HG03095 (cell line): ENCODE measurements around the gene OR56A3.
"Not testable (repeated sequence)": the region's sequence is repeated elsewhere in the genome, so short reads cannot be mapped to it uniquely, and the experiment has no call there.

ENCODE experiments used
- ATAC-seq: cut with Tn5 transposase; IDR thresholded peaks from one replicate; pipeline ENCODE4 v1.9.1; 2021; ENCODE audit warnings: moderate library complexity; ENCODE audit not compliant: unreplicated experiment

The OR56A3 gene

GRCh38 chr11:5941951-5942350 lies at the start of gene OR56A3:
OR56A3 (plus strand) TSS chr11:5942251; CDS start chr11:5947347, 5,096 bp downstream.
- ATAC-seq, result no peak

- no peak for ATAC-seq
These were observed 49.1 kb upstream of the OR56A3 start, which contains the start of gene OR52E5 for GRCh38 chr11:5892908-5893307. OR52E5 (plus strand) TSS chr11:5893208; CDS start chr11:5900777, 7,569 bp downstream.

- no peak for ATAC-seq
These were observed 42.5 kb upstream of the OR56A3 start for GRCh38 chr11:5899534-5899933.

- ATAC-seq, result no peak
These were observed 31.5 kb upstream of the OR56A3 start for GRCh38 chr11:5910540-5910939.

- peak; percentile 77 for ATAC-seq
These were observed 19.2 kb upstream of the OR56A3 start for GRCh38 chr11:5922749-5923426.

GRCh38 chr11:5923427-5923776 lies 18.6 kb upstream of the OR56A3 start:
- ATAC-seq, result peak; percentile 41

GRCh38 chr11:5923794-5924193 lies 18.3 kb upstream of the OR56A3 start:
- ATAC-seq, result peak; percentile 28

GRCh38 chr11:5928271-5928670 lies 13.8 kb upstream of the OR56A3 start:
- ATAC-seq, result no peak

GRCh38 chr11:5928811-5929210 lies 13.2 kb upstream of the OR56A3 start:
- no peak for ATAC-seq

GRCh38 chr11:5929571-5930368 lies 12.3 kb upstream of the OR56A3 start:
- ATAC-seq, result no peak

- ATAC-seq, result no peak
These were observed 11.4 kb upstream of the OR56A3 start for GRCh38 chr11:5930614-5931013.

- ATAC-seq, result no peak
These were observed 11.0 kb upstream of the OR56A3 start for GRCh38 chr11:5931061-5931460.

GRCh38 chr11:5932671-5933070 lies 9.4 kb upstream of the OR56A3 start:
- no peak for ATAC-seq

GRCh38 chr11:5933116-5933515 lies 8.9 kb upstream of the OR56A3 start:
- no peak for ATAC-seq

GRCh38 chr11:5937868-5938602 lies 4.0 kb upstream of the OR56A3 start:
- no peak for ATAC-seq

GRCh38 chr11:5938603-5938965 lies 3.5 kb upstream of the OR56A3 start:
- ATAC-seq, result no peak

- ATAC-seq, result no peak
These were observed 1.3 kb upstream of the OR56A3 start for GRCh38 chr11:5940748-5941147.

- no peak for ATAC-seq
These were observed 13.5 kb downstream of the OR56A3 start for GRCh38 chr11:5955586-5955985.

- not testable (repeated sequence) for ATAC-seq
These were observed 18.8 kb downstream of the OR56A3 start for GRCh38 chr11:5960704-5961320.

- ATAC-seq, result no peak
These were observed 24.9 kb downstream of the OR56A3 start for GRCh38 chr11:5966958-5967357.

- ATAC-seq, result no peak
These were observed 25.7 kb downstream of the OR56A3 start for GRCh38 chr11:5967708-5968107.
